ENCODE results near the gene TRIM26. TPM values are rescaled to one million over a fixed set of nuclear protein-coding genes. Genes with fewer than 3 reads are reported as not detected.

Gene TRIM26
- total and polyA plus RNA-seq, 12 donors: 18.4 to 49.6 (median 36.9) TPM

GRCh38 chr6:30135147-30135546, 78.1 kb downstream of the TRIM26 start:
- Histone ChIP-seq H3K27me3 (peaks cover 6% of the 10 kb centered on the region), H3K4me3 (no peak overlapping the region)
- intact Hi-C loops (cut with DNase I): no loop called here

More at GRCh38 chr6:30135147-30135546, 78.1 kb downstream of the TRIM26 start:
- TF ChIP-seq CTCF (IDR thresholded peaks at IDR 0.05) (no peak), POLR2A (IDR thresholded peaks at IDR 0.05) (no peak)
- Histone ChIP-seq H3K9me3 (replicated peaks in 1 of 3) (no peaks in the 10 kb centered on the region), H3K4me1 (replicated peaks in 1 of 2) (no peaks in the 10 kb centered on the region), H3K27ac (no peak overlapping the region), H3K36me3 (replicated peaks in 1 of 2) (no peaks in the 10 kb centered on the region)
- WGBS, 4 donors: 81 to 91% (median 82%) methylated on average over 2 of the region's 2 CpGs
- DNase-seq: no peak

Other genes with a start within 250 kb of the TRIM26 start
- 10 to 100 TPM in 8 of 9 donors, 1 to 10 TPM in 1; 6.8 to 75.1 (median 32.7) TPM for gene POLR1H, start 152.1 kb downstream of the TRIM26 start, total RNA-seq
- 10 to 100 TPM; 24.7 to 53.8 (median 29.2) TPM for gene POLR1H, start 152.1 kb downstream of the TRIM26 start, polyA plus RNA-seq
- 10 to 100 TPM; 31.2 to 70.7 (median 50.7) TPM for gene PPP1R11, start 146.2 kb downstream of the TRIM26 start, total RNA-seq
- gene PPP1R11, start 146.2 kb downstream of the TRIM26 start, polyA plus RNA-seq: 10 to 100 TPM; 34.7 to 97.7 (median 43.4) TPM
- 1 to 10 TPM in 3 of 9 donors, under 1 TPM in 3, not detected in 3; 0.11 to 1.7 (median 0.96) TPM for gene RNF39, start 137.6 kb downstream of the TRIM26 start, total RNA-seq
- gene RNF39, start 137.6 kb downstream of the TRIM26 start, polyA plus RNA-seq: under 1 TPM; 0.17 to 0.51 (median 0.48) TPM
- gene TRIM31, start 100.3 kb downstream of the TRIM26 start, total RNA-seq: under 1 TPM in 2 of 9 donors, not detected in 7; 0.19 TPM
- under 1 TPM in 2 of 3 donors, not detected in 1; 0.13 to 0.80 TPM for gene TRIM31, start 100.3 kb downstream of the TRIM26 start, polyA plus RNA-seq
- under 1 TPM in 1 of 9 donors, not detected in 8; 0.11 TPM for gene TRIM40, start 77.3 kb downstream of the TRIM26 start, total RNA-seq
- gene TRIM40, start 77.3 kb downstream of the TRIM26 start, polyA plus RNA-seq: under 1 TPM in 1 of 3 donors, not detected in 2; 0.16 TPM
- under 1 TPM in 1 of 9 donors, not detected in 8; 0.67 TPM for gene TRIM10, start 52.2 kb downstream of the TRIM26 start, total RNA-seq
- gene TRIM10, start 52.2 kb downstream of the TRIM26 start, polyA plus RNA-seq: not detected
- gene TRIM15, start 49.9 kb downstream of the TRIM26 start, total RNA-seq: not detected
- not detected for gene TRIM15, start 49.9 kb downstream of the TRIM26 start, polyA plus RNA-seq
- 10 to 100 TPM in 7 of 9 donors, 1 to 10 TPM in 2; 8.1 to 24.3 (median 14.1) TPM for gene TRIM39, start 113.5 kb upstream of the TRIM26 start, total RNA-seq
- gene TRIM39, start 113.5 kb upstream of the TRIM26 start, polyA plus RNA-seq: 10 to 100 TPM; 12.1 to 17.0 (median 14.6) TPM
- gene RPP21, start 131.8 kb upstream of the TRIM26 start, total RNA-seq: 100 to 1,000 TPM in 2 of 9 donors, 10 to 100 TPM in 7; 32.1 to 110 (median 54.9) TPM
- gene RPP21, start 131.8 kb upstream of the TRIM26 start, polyA plus RNA-seq: 100 to 1,000 TPM in 2 of 3 donors, 10 to 100 TPM in 1; 24.2 to 223 (median 210) TPM